Measurements from ENCODE around the gene KIF4A.
A peak's percentile ranks its signal among the peaks of the same experiment; 100 is the strongest.

Gene KIF4A

DNA sequence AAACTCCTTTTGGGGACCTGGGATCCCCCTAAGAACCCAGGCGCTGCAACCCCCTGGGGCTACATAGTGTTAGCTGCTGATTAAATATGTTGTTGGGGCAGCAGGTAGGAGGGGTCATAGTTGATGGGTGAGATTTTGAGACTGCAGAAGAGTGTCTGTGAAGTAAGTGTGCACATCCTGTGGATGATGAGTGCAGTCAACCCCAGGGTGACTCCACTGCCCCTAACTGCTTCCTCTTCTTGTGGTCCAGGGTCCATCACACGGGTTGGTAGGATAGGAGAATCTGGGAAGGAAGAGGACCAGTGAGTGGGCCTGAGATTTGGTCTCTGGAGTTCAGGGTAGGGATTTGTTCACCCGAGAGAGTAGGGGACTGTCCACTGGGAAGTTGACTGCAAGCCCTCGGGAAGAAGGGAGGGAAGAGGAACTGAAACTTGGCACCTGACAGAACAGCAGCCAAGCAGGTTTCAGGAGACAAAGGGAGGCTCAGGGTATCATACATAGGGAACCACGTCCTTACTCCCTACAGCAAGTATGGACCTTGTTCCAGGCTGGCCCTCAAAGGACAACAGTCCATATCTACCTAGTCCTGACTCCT is 163.2 kb downstream of the KIF4A start:
- TF ChIP-seq, protein P1, sequence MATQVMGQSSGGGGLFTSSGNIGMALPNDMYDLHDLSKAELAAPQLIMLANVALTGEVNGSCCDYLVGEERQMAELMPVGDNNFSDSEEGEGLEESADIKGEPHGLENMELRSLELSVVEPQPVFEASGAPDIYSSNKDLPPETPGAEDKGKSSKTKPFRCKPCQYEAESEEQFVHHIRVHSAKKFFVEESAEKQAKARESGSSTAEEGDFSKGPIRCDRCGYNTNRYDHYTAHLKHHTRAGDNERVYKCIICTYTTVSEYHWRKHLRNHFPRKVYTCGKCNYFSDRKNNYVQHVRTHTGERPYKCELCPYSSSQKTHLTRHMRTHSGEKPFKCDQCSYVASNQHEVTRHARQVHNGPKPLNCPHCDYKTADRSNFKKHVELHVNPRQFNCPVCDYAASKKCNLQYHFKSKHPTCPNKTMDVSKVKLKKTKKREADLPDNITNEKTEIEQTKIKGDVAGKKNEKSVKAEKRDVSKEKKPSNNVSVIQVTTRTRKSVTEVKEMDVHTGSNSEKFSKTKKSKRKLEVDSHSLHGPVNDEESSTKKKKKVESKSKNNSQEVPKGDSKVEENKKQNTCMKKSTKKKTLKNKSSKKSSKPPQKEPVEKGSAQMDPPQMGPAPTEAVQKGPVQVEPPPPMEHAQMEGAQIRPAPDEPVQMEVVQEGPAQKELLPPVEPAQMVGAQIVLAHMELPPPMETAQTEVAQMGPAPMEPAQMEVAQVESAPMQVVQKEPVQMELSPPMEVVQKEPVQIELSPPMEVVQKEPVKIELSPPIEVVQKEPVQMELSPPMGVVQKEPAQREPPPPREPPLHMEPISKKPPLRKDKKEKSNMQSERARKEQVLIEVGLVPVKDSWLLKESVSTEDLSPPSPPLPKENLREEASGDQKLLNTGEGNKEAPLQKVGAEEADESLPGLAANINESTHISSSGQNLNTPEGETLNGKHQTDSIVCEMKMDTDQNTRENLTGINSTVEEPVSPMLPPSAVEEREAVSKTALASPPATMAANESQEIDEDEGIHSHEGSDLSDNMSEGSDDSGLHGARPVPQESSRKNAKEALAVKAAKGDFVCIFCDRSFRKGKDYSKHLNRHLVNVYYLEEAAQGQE (IDR thresholded peaks at IDR 0.05; ENCODE audit: low read depth) = no peak
- TF ChIP-seq FOXM1 (IDR thresholded peaks at IDR 0.05; ENCODE audit: borderline replicate concordance, low read depth) = no peak
- TF ChIP-seq CREB1 (IDR thresholded peaks at IDR 0.05; ENCODE audit: low read depth) = no peak

DNA sequence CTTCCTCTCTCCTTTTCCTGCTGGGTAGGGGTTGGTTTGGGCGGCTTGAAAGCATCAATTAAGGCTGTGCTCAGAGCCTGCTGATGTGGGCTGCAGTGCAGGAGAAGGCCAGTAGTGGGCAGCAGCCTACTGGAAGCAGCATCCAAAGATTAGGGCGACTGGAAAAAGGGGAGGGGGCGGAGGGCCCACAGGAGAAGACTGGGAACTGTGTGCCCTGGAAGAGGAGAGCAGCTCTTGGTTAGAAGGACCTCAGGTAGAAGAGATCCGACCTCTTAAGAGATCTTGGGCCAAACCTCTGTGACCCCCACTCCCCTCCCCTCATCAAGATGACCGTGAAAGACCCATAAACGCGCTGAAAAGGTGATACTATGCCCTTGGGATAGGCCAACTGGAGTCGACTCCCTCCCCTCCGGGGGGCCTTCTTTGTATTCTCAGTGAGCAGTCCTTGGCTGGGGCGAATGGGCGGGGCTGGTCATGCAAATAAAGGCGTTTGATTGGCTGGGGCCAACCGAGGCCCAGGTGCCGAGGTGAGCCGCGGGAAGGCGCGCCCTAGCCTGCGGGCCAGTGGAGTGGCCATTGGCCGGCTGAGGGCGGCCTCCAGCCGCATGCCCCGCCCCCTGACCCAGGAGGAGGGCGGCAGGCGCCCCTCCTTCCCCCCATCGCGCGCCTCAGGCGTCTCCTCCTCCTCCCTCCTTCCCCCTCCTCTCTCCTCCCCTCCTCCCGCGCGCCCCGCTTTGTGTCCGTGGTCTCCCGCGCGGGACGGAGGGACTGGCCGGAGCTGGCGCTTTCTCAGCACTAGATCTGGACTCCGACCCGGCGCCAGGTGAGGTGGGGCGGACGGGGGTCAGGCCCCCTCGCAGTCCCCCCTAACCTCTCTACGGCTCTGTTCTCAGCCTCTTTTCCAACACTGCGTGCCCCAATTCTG is 164.8 kb downstream of the KIF4A start:
- TF ChIP-seq EP300 (IDR thresholded peaks at IDR 0.05; ENCODE audit: borderline replicate concordance) = no peak
- no peak for TF ChIP-seq NFIC (IDR thresholded peaks at IDR 0.05)
- TF ChIP-seq TCF12 (IDR thresholded peaks at IDR 0.05; ENCODE audit: low read depth) = 0 out of 2 replicates have a peak, but pooled peaks have one; percentile 22
- no peak; the same call in 1 of the 2 replicates for TF ChIP-seq TAF1 (IDR thresholded peaks at IDR 0.05; ENCODE audit: low read depth)
- TF ChIP-seq YY1 (IDR thresholded peaks at IDR 0.05; ENCODE audit: low read depth) = no peak
- TF ChIP-seq, protein P2, sequence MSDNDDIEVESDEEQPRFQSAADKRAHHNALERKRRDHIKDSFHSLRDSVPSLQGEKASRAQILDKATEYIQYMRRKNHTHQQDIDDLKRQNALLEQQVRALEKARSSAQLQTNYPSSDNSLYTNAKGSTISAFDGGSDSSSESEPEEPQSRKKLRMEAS (IDR thresholded peaks at IDR 0.05) = no peak
- TF ChIP-seq, protein P3, sequence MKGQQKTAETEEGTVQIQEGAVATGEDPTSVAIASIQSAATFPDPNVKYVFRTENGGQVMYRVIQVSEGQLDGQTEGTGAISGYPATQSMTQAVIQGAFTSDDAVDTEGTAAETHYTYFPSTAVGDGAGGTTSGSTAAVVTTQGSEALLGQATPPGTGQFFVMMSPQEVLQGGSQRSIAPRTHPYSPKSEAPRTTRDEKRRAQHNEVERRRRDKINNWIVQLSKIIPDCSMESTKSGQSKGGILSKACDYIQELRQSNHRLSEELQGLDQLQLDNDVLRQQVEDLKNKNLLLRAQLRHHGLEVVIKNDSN (IDR thresholded peaks at IDR 0.05) = no peak
- TF ChIP-seq, protein P1 (IDR thresholded peaks at IDR 0.05; ENCODE audit: low read depth) = no peak
- TF ChIP-seq TEAD4 (IDR thresholded peaks at IDR 0.05) = no peak
- no peak for TF ChIP-seq CREB1 (IDR thresholded peaks at IDR 0.05; ENCODE audit: low read depth)
- no peak for TF ChIP-seq FOXM1 (IDR thresholded peaks at IDR 0.05; ENCODE audit: borderline replicate concordance, low read depth)
- no peak for TF ChIP-seq EGR1 (IDR thresholded peaks at IDR 0.05)
- peak; percentile 80 for TF ChIP-seq ZBTB7A (IDR thresholded peaks at IDR 0.05; ENCODE audit: low read depth)
- no peak for TF ChIP-seq CEBPB (IDR thresholded peaks at IDR 0.05)
- peak; percentile 85 for TF ChIP-seq RAD21 (IDR thresholded peaks at IDR 0.05; ENCODE audit: low read depth)

DNA sequence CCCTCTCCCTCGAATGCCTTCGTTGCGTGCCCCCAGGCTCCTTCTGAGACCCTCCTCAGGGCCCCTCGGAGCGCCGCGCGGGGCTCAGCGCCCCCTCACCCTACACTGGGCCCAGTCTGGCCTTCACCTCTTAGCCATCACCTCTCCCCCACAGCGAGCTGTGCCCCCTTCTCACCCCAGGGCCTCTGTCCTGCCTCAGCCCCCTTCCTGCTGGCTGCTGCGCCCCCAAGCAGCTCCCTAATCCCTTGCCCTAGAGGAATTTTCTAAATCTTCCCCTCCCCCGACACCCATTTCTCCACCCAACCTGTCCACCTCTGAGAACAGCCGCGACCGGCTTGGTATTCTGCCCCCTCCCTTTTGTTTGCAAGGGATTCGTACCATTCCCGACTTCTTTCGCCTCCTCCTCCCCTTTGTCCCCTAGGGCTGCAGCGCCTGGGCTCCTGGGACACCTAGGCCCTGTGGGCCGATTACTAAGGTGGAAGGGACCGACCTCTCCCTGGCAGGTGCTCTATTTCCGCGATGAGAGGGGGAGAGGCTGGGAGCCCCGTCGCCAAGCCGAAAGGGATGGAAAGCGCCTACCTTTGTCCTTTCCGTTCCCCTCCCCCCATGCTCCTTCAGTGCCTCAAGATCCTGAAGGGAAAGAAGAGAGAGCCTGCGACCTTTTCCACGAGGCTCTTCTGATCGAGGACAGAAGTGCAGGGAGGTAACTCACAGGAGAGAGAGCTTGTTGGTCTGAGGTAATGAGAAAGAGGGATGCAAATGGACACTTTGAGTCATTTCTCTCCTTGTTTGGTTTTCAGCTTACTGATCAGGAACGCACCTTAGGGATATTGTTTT is 165.7 kb downstream of the KIF4A start:
- TF ChIP-seq, protein P3 (IDR thresholded peaks at IDR 0.05) = no peak
- TF ChIP-seq ZBTB7A (IDR thresholded peaks at IDR 0.05; ENCODE audit: low read depth) (no peak), EGR1 (IDR thresholded peaks at IDR 0.05) (no peak), CEBPB (IDR thresholded peaks at IDR 0.05) (no peak), TAF1 (IDR thresholded peaks at IDR 0.05; ENCODE audit: low read depth) (no peak), RAD21 (IDR thresholded peaks at IDR 0.05; ENCODE audit: low read depth) (no peak), FOXM1 (IDR thresholded peaks at IDR 0.05; ENCODE audit: borderline replicate concordance, low read depth) (no peak), TCF12 (IDR thresholded peaks at IDR 0.05; ENCODE audit: low read depth) (no peak), EP300 (IDR thresholded peaks at IDR 0.05; ENCODE audit: borderline replicate concordance) (no peak), CREB1 (IDR thresholded peaks at IDR 0.05; ENCODE audit: low read depth) (no peak), TEAD4 (IDR thresholded peaks at IDR 0.05) (no peak), NFIC (IDR thresholded peaks at IDR 0.05) (no peak), YY1 (IDR thresholded peaks at IDR 0.05; ENCODE audit: low read depth) (no peak)
- TF ChIP-seq, protein P1 (IDR thresholded peaks at IDR 0.05; ENCODE audit: low read depth) = no peak
- TF ChIP-seq, protein P2 (IDR thresholded peaks at IDR 0.05) = no peak

Measured in Ishikawa (cell line).